NCI-H748 (cell line): ENCODE results near the gene MARVELD1.
"Not testable (repeated sequence)": the region's sequence is repeated elsewhere in the genome, so short reads cannot be mapped to it uniquely, and the experiment has no call there.

Experiments
- DNase-seq: peaks from one replicate; lab custom pipeline; 2025; ENCODE audit not compliant: unreplicated experiment; lab: John Stamatoyannopoulos, UW

MARVELD1 gene

GRCh38 chr10:97713339-97713825 is at the start of gene MARVELD1:
MARVELD1 (plus strand) TSS chr10:97713730; CDS start chr10:97713877, 147 bp downstream.
- peak; percentile 40 for DNase-seq

- no peak for DNase-seq
These were observed 49.2 kb upstream of the MARVELD1 start for GRCh38 chr10:97664282-97664850.

GRCh38 chr10:97666992-97667391 is 46.5 kb upstream of the MARVELD1 start:
- no peak for DNase-seq

- DNase-seq, result no peak
These were observed 46.1 kb upstream of the MARVELD1 start for GRCh38 chr10:97667463-97667862.

GRCh38 chr10:97669571-97669970 is 44.0 kb upstream of the MARVELD1 start:
- no peak for DNase-seq

- DNase-seq, result no peak
These were observed 39.6 kb upstream of the MARVELD1 start for GRCh38 chr10:97673736-97674525.

- no peak for DNase-seq
These were observed 38.3 kb upstream of the MARVELD1 start for GRCh38 chr10:97675222-97675621.

GRCh38 chr10:97676770-97677581 is 36.6 kb upstream of the MARVELD1 start:
- peak; percentile 47 for DNase-seq

- no peak for DNase-seq
These were observed 33.9 kb upstream of the MARVELD1 start for GRCh38 chr10:97679594-97679993.

GRCh38 chr10:97682042-97682441 is 31.5 kb upstream of the MARVELD1 start:
- DNase-seq, result no peak

GRCh38 chr10:97683556-97684367 is 29.8 kb upstream of the MARVELD1 start:
- no peak for DNase-seq

- DNase-seq, result not testable (repeated sequence)
These were observed 29.2 kb upstream of the MARVELD1 start for GRCh38 chr10:97684368-97684713.

- DNase-seq, result no peak
These were observed 28.6 kb upstream of the MARVELD1 start for GRCh38 chr10:97684866-97685394.

- no peak for DNase-seq
These were observed 28.1 kb upstream of the MARVELD1 start for GRCh38 chr10:97685395-97685958.

GRCh38 chr10:97686301-97686961 is 27.1 kb upstream of the MARVELD1 start:
- no peak for DNase-seq

- DNase-seq, result peak; percentile 95
These were observed 26.4 kb upstream of the MARVELD1 start, which contains the start of gene AVPI1 for GRCh38 chr10:97686962-97687784. AVPI1 (minus strand) TSS chr10:97687241; CDS start chr10:97679905, 7,336 bp downstream.

- no peak for DNase-seq
These were observed 25.4 kb upstream of the MARVELD1 start for GRCh38 chr10:97687785-97688781.
